GM12875 (cell line): ENCODE measurements around the gene NR2C1.

Source experiments
- H3K4me3 ChIP-seq: one replicate; pipeline ENCODE4 v1.5.1; 2011; ENCODE audit warnings: low read depth, low read length, control low read depth
- CTCF ChIP-seq: IDR thresholded peaks from 2 replicates; pipeline ENCODE4 v1.5.1; 2011; ENCODE audit warnings: low read depth, mild to moderate bottlenecking, control low read depth, inconsistent platforms, low read length, moderate library complexity, borderline replicate concordance; ENCODE audit not compliant: insufficient read depth

NR2C1 gene

GRCh38 chr12:95066091-95066855 lies 7.1 kb downstream of the NR2C1 start:
- no peak overlapping the region for H3K4me3 ChIP-seq
- TF ChIP-seq CTCF, result no peak

GRCh38 chr12:95060951-95061350 lies 12.5 kb downstream of the NR2C1 start:
- TF ChIP-seq CTCF, result no peak
- no peak overlapping the region for H3K4me3 ChIP-seq

GRCh38 chr12:95059984-95060383 lies 13.4 kb downstream of the NR2C1 start:
- no peak overlapping the region for H3K4me3 ChIP-seq
- no peak for TF ChIP-seq CTCF

GRCh38 chr12:95057424-95057823 lies 16.0 kb downstream of the NR2C1 start:
- H3K4me3 ChIP-seq, result no peak overlapping the region
- no peak for TF ChIP-seq CTCF

- TF ChIP-seq CTCF, result no peak
- H3K4me3 ChIP-seq, result no peak overlapping the region
Observed at GRCh38 chr12:95055057-95055456, 18.4 kb downstream of the NR2C1 start.

GRCh38 chr12:95054206-95054605 lies 19.2 kb downstream of the NR2C1 start:
- TF ChIP-seq CTCF, result no peak
- no peak overlapping the region for H3K4me3 ChIP-seq

- H3K4me3 ChIP-seq, result no peak overlapping the region
- TF ChIP-seq CTCF, result no peak
Observed at GRCh38 chr12:95051241-95051640, 22.2 kb downstream of the NR2C1 start.
